OCI-LY3 (cell line): Measurements from ENCODE around the gene RPGRIP1.
A peak's percentile ranks its signal among the peaks of the same experiment; 100 is the strongest.

Source experiments
- H2AFZ ChIP-seq: fragments of 200-600, 300-600 bp; shearing (Covaris generic); 2 replicates; pipeline ENCODE4 v1.6.0; 2014; ENCODE audit warnings: antibody characterized with exemption, low read depth, low read length
- H3K27ac ChIP-seq: fragments of 200-600, 300-600 bp; sonication (generic); 2 replicates; pipeline ENCODE4 v1.5.1; 2014; ENCODE audit warnings: mild to moderate bottlenecking, low read length, moderate library complexity, mixed read lengths
- H3K27me3 ChIP-seq: fragments of 200-600, 300-600 bp; sonication (generic); 2 replicates; pipeline ENCODE4 v1.6.1; 2014; ENCODE audit warnings: low read depth, low read length, mixed read lengths
- H3K36me3 ChIP-seq: fragments of 200-600, 300-600 bp; sonication (generic); replicated peaks from 2 replicates; pipeline ENCODE3; 2014; ENCODE audit warnings: low read depth, low read length, mixed read lengths
- H3K4me1 ChIP-seq: fragments of 300-600, 200-600 bp; sonication (generic); 2 replicates; pipeline ENCODE4 v1.6.1; 2014; ENCODE audit warnings: low read length, mixed read lengths
- H3K4me2 ChIP-seq: fragments of 200-600, 300-600 bp; sonication (generic); 2 replicates; pipeline ENCODE4 v1.6.1; 2014; ENCODE audit warnings: low read length, mixed read lengths
- H3K4me3 ChIP-seq: fragments of 300-600, 200-600 bp; sonication (generic); 2 replicates; pipeline ENCODE4 v1.5.1; 2014; ENCODE audit warnings: antibody characterized with exemption, mild to moderate bottlenecking, low read length, moderate library complexity
- H3K79me2 ChIP-seq: fragments of 300-600, 200-600 bp; shearing (Covaris generic); 2 replicates; pipeline ENCODE4 v1.6.1; 2014; ENCODE audit warnings: mild to moderate bottlenecking, low read length, mixed read lengths
- H3K9ac ChIP-seq: fragments of 300-600, 200-600 bp; shearing (Covaris generic); 2 replicates; pipeline ENCODE4 v1.6.0; 2014; ENCODE audit warnings: mild to moderate bottlenecking, low read length, moderate library complexity
- H3K9me3 ChIP-seq: fragments of 200-600, 300-600 bp; shearing (Covaris generic); 2 replicates; pipeline ENCODE4 v1.6.1; 2014; ENCODE audit warnings: low read length, mixed read lengths; ENCODE audit not compliant: insufficient read depth
- H4K20me1 ChIP-seq: fragments of 200-600, 300-600 bp; sonication (generic); 2 replicates; pipeline ENCODE4 v1.6.1; 2016; ENCODE audit warnings: low read length, mixed read lengths; ENCODE audit not compliant: insufficient read depth
- CTCF ChIP-seq: fragments of 200-600, 300-600 bp; sonication (generic); IDR thresholded peaks from 2 replicates; pipeline ENCODE4 v1.5.1; 2014; ENCODE audit warnings: antibody characterized with exemption, low read length, low read depth
- EZH2phosphoT487 ChIP-seq: fragments of 200-600 bp; shearing (Covaris generic); IDR thresholded peaks from 2 replicates; pipeline ENCODE4 v1.6.1; 2018; ENCODE audit warnings: antibody characterized with exemption, mixed run types, low read depth

RPGRIP1 gene

GRCh38 chr14:21311614-21312013 lies 31.7 kb downstream of the RPGRIP1 start:
- no peaks in the 10 kb centered on the region for H3K79me2 ChIP-seq
- TF ChIP-seq EZH2phosphoT487 = no peak
- TF ChIP-seq CTCF = no peak
- no peak overlapping the region for H3K4me3 ChIP-seq

GRCh38 chr14:21313512-21313911 lies 33.6 kb downstream of the RPGRIP1 start:
- H3K4me1 ChIP-seq = peaks cover 28% of the 10 kb centered on the region
- H3K79me2 ChIP-seq = no peaks in the 10 kb centered on the region
- H3K36me3 ChIP-seq = no peaks in the 10 kb centered on the region
- H3K9me3 ChIP-seq = no peaks in the 10 kb centered on the region
- TF ChIP-seq CTCF (no peak), EZH2phosphoT487 (no peak)
- no peak overlapping the region for H3K27ac ChIP-seq
- H2AFZ ChIP-seq = no peak overlapping the region
- H3K4me3 ChIP-seq = no peak overlapping the region
- H4K20me1 ChIP-seq = no peaks in the 10 kb centered on the region
- no peak overlapping the region for H3K4me2 ChIP-seq
- peaks cover 4% of the 10 kb centered on the region; the same call in 1 of the 2 replicates for H3K27me3 ChIP-seq
- H3K9ac ChIP-seq = no peak overlapping the region

More at GRCh38 chr14:21311614-21312013, 31.7 kb downstream of the RPGRIP1 start:
- H4K20me1 ChIP-seq = no peaks in the 10 kb centered on the region
- H3K36me3 ChIP-seq = no peaks in the 10 kb centered on the region
- peaks cover 30% of the 10 kb centered on the region for H3K4me1 ChIP-seq
- H3K9me3 ChIP-seq = no peaks in the 10 kb centered on the region
- no peak overlapping the region for H3K27ac ChIP-seq
- peak overlapping the region; percentile 35; the same call in 1 of the 2 replicates for H3K4me2 ChIP-seq
- peaks cover 4% of the 10 kb centered on the region; the same call in 1 of the 2 replicates for H3K27me3 ChIP-seq
- peak overlapping the region; percentile 58 for H2AFZ ChIP-seq
- no peak overlapping the region for H3K9ac ChIP-seq

- peak overlapping the region; percentile 69 for H3K4me2 ChIP-seq
- peak overlapping the region; percentile 55 for H3K27ac ChIP-seq
- H3K79me2 ChIP-seq = no peaks in the 10 kb centered on the region
- H3K9ac ChIP-seq = peak overlapping the region; percentile 9; the same call in 1 of the 2 replicates
- no peaks in the 10 kb centered on the region for H3K9me3 ChIP-seq
- no peaks in the 10 kb centered on the region for H4K20me1 ChIP-seq
- peaks cover 25% of the 10 kb centered on the region for H3K4me1 ChIP-seq
- H3K4me3 ChIP-seq = peak overlapping the region; percentile 32
- no peak for TF ChIP-seq CTCF
- TF ChIP-seq EZH2phosphoT487 = no peak
- peaks cover 6% of the 10 kb centered on the region for H3K27me3 ChIP-seq
- H3K36me3 ChIP-seq = no peaks in the 10 kb centered on the region
- H2AFZ ChIP-seq = peak overlapping the region; percentile 72
Observed at GRCh38 chr14:21317398-21317797, 37.5 kb downstream of the RPGRIP1 start.

- Histone ChIP-seq H3K27me3 (peaks cover 13% of the 10 kb centered on the region), H3K4me1 (peaks cover 22% of the 10 kb centered on the region), H3K4me2 (no peak overlapping the region), H3K9me3 (no peaks in the 10 kb centered on the region), H4K20me1 (no peaks in the 10 kb centered on the region), H3K36me3 (no peaks in the 10 kb centered on the region), H3K4me3 (no peak overlapping the region), H2AFZ (no peak overlapping the region), H3K79me2 (no peaks in the 10 kb centered on the region), H3K9ac (no peak overlapping the region), H3K27ac (no peak overlapping the region)
- TF ChIP-seq EZH2phosphoT487 (no peak), CTCF (no peak)
Observed at GRCh38 chr14:21320913-21321312, 41.0 kb downstream of the RPGRIP1 start.
